Caki2 (cell line): ENCODE results near the gene ACKR2. TPM values are rescaled to one million over a fixed set of nuclear protein-coding genes. Genes with fewer than 3 reads are reported as not detected.

Experiments used
- DNase-seq: peaks from one replicate; pipeline ENCODE4 v3.0.0-alpha.2; 2015; ENCODE audit warnings: low read depth
- in situ Hi-C: cut with HindIII; loops from 2 replicates; pipeline ENCODE4 v1.10.0; 2016; ENCODE audit warnings: low sequenced_read_pairs, low pct_unique_long_range_greater_than_20kb, mixed read lengths
- total RNA-seq: library from RNA; depleted of rRNA; stranded (reverse); fragments of >200 nt; shearing (Covaris generic); gene quantifications from 2 replicates; pipeline ENCODE4 v1.2.3, GENCODE V29; 2014; ENCODE audit warnings: low replicate concordance

Gene ACKR2
- total RNA-seq, 1 experiment from 2014 or later = 0.74 TPM

- in situ Hi-C loops = no loop called here
- DNase-seq = peak; percentile 3
These were observed 14.1 kb downstream of the ACKR2 start for GRCh38 chr3:42823351-42823750.

- in situ Hi-C loops = no loop called here
- no peak for DNase-seq
These were observed 16.9 kb downstream of the ACKR2 start for GRCh38 chr3:42826141-42826540.

DNA sequence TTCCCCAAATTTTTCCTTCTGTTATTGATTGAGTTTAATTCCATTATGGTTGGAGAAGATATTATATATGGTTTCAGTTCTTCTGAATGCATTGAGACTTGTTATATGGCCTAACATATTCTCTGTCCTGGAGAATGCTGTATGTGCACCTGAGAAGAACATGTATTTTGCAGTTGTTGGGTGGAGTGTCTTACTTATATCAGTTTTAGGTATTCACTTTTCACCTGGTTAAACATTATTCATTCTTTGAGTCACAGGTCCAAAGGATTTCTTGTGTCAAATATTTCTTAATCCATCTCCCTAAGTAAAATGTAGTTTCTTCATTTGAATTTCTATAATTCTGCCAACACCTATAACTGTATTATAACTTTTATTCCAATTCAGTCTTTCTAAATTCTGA, 17.8 kb downstream of the ACKR2 start:
- in situ Hi-C loops = no loop called here
- no peak for DNase-seq

DNA sequence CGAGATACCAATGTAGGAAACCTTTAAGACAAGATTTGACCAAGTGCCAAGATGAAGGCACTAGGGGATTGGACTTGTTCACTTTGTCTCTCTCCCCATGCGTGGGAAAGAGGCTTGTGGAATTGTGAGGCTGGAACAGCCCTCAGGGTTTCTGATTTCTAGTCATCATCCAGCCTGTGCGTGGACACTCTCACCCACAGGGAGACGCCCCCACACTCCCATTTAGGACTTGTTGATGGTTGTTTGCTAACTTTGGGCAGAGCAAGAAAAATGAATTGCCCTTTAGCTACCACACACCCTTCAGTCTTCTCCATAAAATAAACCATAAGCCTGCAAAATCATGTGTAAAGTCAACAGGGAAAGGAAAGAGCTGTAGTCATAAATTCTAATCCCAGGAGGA, 18.4 kb downstream of the ACKR2 start:
- in situ Hi-C loops = no loop called here
- no peak for DNase-seq

DNA sequence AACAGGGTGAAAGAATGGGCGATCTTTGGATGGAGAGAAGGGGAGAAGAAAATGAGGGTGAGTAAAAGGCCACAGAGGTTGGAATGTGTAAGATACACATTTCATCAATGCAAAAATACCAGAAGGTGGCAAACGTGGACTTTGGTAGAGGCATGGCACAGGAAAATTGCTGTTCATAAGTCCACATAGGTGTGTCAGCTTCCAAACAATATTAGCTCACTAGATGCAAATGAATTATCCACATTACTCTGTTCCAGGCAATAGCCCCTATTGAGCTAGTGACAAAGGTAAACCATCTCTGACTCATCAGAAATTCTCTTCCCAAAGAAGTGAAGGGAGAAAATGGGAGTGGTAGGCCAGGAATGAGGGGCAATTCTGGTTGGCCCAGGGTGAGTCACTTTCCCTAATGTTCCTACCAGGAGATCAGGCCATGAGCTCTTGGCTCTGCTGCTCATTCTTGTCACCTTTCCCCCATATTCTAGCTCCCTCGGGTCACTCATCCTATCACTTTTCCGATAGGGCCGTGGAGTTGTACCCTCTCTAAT, 19.9 kb downstream of the ACKR2 start:
- in situ Hi-C loops = no loop called here

DNA sequence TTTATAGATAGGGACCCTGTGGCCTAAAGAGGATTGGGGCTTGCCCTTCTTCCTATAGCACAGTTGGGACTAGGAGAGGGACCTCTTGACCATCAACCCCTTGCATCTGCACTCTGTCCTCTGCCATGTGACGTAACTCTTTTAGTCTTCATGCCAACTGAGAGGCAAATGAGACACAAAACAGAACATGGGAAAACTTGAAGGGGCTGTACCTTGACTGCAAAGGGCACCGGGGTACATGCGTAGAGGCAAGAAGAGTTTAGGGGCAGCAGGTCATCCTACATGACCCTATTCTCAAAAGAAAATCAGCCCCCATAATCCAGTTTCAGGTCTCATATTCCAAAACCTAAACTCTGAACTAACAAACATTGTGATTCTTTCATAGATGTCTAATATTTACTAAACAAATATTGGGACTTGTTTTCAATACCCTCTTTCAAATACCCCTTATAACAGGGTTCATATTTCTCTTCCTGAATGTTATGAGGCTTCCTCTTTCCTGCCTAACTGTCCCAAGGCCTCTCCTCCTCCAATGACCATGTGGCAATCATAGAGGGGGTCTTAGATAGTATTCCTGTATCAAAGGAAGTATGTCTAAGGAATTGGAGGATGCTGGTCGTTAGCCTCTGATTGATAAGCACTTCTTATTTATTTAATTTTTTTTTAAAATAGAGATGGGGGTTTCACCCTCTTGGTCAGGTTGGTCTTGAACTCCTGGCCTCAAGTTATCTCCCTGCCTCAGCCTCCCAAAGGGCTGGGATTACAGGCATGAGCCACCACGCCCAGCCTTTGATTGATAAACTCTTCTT, 20.6 kb downstream of the ACKR2 start:
- DNase-seq = no peak
- in situ Hi-C loops = no loop called here

More for the DNA sequence above, 19.9 kb downstream of the ACKR2 start:
- DNase-seq = peak; percentile 3

DNA sequence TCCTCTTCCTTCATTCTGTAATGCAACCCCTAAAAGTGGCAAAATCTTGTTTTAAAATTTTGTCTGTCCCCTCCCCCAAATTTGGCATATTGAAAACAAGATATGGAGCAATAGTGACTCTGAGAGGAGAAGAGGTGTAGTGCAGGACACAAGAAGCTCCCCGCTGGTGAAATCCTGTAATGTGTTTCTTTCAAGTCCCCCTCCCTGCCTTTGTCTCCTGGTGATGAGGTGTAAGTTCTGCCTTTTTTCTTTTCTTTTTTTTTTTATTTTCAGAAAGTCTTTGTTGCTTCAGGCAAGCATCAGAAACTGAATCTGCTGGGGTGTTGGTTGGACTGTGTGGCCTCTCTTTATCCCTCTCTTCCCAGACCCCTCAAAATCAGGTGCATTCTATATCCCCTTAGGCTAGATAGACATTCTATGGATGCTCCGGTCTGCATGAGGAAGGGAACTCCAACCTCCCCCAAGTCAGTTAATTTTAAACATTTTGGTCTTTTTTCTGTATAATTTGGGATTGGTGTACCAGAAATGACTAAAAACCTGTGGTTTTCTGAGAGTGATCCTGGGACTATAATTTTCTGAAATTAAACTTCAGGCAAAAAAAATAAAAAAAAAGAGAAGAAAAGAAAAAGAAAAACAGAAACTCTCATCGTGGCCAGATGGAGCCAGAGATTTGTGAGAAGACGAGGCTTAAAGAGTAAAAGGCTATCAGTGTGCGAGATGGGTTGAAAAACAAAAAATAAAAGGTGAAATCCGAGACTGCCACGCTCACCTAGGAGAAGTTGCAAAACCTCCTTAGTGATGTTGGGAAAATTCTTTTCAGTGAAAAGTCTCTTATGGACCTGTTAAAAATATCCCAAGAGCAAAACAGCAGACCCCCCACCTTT, 21.4 kb downstream of the ACKR2 start:
- in situ Hi-C loops = no loop called here
- DNase-seq = peak; percentile 8

- peak; percentile 3 for DNase-seq
- in situ Hi-C loops = no loop called here
These were observed 22.1 kb downstream of the ACKR2 start for GRCh38 chr3:42831321-42831713.

DNA sequence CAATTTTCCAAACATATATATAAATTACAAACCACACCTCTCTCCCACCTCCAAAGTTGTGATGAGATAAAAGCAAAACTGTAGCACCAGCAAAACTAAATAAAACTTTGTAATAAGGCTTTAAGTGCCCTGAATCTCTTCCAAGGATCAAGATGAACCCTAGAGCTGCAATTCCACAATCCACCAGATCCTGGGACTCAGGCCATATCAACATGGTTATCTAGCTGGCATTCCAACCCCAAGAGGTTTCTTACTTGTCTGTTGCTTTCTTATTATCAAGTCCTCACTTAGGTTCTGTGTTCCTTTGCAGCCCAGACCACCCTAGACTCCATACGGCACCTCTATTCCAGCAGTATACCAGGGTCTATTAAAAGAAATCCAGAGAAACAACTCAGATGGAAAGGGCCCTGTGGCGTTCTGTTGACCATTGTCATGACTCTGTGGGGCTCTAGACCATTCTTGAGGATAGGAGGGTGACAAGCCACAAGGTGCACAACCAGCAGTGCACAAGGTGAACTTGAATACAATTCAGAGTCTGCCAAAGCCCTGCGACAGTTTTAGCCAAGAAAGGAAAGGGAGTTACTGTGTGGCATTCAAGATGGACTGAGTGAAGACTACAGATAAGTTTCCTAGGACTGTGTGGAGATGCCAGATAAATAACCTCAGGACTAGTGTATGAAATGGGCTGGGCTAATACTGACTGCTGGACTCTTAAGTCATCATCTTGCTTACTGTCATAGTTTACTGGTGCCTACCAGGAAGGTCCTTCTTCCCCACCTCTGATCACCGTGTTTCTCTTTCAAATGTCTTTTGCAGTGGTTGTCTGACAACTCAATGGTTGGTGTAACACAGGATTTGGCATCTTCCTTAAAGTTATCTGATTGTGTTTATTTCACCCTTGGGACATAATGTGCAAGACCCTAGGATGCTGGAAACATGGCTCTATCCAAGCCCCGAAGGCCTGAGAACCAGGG, 27.2 kb downstream of the ACKR2 start:
- DNase-seq = no peak
- in situ Hi-C loops = no loop called here

DNA sequence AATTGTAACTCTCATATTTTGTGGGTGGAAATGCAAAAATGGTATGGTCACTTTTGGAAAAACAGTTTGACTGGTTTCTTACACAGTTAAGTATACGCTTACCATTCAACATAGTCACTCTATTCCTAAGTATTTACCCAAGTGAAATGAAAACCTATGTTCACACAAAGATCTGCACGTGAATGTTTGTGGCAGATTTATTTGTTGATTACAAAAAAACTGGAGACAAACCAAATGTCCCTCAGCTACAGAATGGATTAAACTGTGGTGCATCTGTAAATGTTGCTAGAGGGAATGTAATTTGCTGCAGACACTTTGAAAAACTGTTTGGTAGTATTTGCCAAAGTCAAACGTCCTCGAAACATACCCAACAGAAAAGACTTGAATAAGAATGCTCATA, 29.3 kb downstream of the ACKR2 start:
- in situ Hi-C loops = no loop called here
- no peak for DNase-seq

- DNase-seq = peak; percentile 61
- in situ Hi-C loops = no loop called here
These were observed 30.4 kb downstream of the ACKR2 start for GRCh38 chr3:42839616-42840015.

DNA sequence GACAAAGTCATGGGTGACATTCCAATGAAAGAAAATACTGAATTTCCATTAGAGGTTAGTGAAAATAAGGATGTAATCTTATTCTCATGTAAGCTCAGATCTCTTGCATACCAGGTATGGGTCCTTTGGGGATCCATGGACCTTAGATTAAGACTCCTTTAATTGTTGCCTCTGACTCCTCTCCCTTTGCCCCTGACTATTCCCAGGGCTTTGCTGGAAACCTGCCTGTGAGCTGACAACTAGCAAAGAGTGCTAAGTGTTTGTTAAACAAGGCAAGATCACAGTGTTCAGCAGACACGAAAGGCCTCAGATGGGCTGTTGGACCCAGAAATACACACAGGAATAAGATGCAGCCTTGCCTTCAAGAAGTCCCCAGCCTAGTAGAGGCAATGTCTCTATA, 32.1 kb downstream of the ACKR2 start:
- in situ Hi-C loops = no loop called here
- no peak for DNase-seq

DNA sequence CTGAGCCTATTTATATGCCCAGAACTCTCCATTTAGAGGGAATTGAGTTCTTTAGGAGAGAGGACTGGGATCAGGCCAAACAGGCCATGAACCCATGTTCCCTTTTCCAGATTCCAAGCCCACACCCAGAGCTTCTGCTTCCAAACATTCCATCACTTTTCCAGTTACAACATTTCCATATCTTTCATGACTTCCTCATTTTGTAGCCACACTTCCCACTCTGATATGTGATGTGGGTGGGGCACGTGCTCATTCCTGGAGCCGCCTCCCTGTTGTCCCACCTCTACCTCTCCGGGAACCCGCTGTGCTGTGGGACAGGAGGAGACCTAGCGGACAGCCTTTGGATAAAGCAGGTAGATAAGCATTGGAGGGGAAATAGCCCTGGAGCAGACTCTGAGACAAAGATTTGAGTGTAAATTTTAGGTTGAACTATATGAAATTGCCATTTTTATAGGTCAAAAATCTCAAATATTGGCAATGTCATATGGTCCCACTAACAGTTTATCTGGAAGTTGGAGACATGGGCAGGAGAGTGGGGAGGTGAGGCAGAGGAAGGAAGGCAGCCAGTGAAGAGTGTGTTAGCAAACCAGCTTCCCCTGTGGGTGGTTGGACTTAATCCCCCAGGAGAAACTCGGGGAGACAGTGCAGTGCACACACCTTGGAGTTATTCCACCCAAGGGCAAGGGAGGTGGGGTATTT, 34.6 kb downstream of the ACKR2 start:
- no peak for DNase-seq
- in situ Hi-C loops = no loop called here

DNA sequence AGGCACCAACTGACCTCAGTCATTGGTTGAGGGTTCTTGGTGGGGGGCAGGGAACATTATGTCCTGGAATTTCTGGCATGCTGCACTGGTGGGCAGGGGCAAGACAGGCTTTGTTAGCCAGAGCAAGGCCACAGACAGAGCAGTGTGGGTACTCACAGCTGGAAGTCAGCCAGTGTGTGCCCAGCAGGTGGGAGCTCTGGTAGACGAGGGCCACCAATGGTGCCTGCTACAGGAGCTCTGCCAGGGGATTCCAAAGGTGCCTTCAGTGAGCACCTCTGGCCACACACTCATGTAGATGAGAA, 35.1 kb downstream of the ACKR2 start:
- DNase-seq = no peak

DNA sequence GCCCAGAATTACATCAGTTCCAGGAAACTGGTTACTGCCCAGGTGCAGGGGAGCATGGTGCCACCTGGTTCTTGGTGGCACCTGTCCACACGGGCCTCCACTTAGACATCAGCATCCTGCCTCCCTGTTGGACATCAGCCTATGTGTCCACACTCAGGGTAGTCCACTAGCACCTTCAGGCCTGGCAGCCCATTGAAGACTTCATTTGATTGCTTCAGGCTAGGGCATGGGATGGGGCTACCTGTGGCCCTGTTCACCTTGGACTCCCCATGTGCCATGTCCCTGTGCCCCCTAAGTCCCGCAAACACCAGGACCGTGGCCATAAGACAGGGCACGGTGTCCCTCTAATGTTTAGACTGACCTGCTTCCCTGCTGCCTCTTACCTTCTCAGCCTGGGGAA, 35.6 kb downstream of the ACKR2 start:
- in situ Hi-C loops = no loop called here
- DNase-seq = no peak

More for the DNA sequence above, 35.1 kb downstream of the ACKR2 start:
- in situ Hi-C loops = no loop called here

DNA sequence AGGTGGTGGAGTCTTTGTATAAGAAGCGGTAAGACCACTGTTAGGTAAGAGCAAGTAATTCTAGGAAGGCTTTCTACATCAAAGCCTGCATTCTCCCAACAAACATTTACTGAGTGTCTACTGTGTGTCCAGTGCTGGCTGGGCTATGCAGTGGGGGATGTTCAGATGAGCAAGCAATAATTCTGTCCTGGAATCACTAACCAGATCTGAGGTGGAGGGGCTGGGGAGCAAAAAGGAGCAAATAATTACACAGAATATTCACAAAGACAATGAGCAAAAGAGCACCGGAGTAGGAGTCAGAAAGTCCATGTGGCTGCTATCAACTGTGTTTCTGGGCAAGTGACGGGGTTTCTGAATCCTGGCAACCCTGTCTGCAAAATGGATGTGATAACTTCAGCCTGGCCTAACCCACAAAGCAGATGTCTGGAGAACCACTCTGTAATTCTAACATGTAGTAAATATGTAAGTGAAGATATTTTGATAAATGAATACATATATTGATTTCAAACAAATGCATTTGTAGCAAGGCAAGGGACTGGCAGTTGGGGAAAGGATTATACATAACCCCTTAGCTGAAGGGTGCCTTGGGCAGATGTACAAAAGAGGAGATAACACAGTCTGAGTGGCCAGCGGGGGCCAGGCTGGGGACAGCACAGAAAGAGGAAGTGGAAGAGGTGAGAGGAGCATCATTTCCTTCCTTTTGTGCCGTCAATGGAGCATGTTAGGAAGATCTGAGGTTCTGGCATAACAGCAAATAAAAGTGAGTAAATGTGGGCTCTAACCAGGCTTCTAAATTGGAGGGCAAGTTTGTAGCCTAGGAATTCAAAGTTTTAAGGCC, 37.7 kb downstream of the ACKR2 start:
- in situ Hi-C loops = no loop called here
- DNase-seq = no peak

DNA sequence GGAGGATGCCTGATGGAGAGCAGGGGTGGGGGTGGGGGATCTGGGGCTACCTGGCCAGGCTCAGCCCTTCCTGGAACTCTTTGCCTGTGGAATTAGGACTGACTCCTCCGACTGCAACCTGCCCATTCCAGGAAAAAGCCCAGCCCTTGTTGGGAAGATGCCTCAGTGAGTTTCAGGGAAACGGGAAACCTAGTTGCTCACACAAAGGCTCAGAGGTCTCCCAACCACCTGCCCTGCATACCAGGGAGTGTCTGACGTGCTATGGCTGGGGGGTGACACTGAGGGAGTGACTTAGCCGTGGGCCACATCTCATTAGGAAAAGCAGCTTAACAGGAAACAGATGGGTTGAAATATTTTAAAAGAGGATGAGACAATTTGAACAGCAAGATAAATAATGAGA, 38.5 kb downstream of the ACKR2 start:
- no peak for DNase-seq

More for the DNA sequence above, 38.5 kb downstream of the ACKR2 start:
- in situ Hi-C loops = no loop called here
